Brain pericyte (primary cell): Measurements from ENCODE around the gene SPIB.
"Not testable (repeated sequence)": the region's sequence is repeated elsewhere in the genome, so short reads cannot be mapped to it uniquely, and the experiment has no call there.

Experiments used
- DNase-seq: peaks from one replicate; pipeline ENCODE4 v3.0.0-alpha.2; 2012; ENCODE audit warnings: low read depth, low spot score

The SPIB gene

DNA sequence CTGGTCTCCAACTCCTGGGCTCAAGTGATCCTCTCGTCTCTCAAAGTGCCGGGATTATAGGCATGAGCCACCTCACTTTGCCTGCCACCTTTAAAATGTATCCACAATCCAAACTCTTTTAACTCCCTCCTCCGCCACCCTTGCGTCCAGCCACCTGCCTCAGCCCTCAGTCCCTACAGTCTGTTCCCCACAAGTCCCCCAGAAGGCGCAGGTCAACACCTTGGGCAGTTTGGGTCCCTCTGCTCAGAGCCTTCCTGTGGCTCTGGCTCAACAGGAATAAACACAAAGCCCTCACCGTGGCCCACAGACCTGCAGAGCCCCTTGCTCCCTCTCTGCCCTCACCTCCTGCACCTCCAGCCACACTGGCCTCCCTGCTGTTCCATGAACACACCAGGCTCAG, 50.1 kb downstream of the SPIB start:
- no peak for DNase-seq

DNA sequence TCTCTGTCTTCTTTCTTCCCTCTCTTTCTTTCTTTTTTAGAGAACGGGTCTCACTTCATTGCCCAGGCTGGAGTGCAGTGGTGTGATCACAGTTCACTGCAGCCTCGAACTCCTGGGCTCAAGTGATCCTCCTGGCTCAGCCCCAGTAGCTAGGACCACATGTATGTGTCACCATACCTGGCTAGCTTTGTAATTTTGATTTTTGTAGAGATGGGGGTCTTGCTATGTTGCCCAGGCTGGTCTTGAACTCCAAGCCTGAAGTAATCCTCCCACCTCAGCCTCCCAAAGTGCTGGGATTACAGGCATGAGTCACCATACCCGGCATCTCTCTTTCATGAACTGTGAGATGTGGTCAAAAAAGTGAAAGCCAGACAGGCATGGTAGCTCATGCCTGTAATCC, 54.6 kb downstream of the SPIB start:
- not testable (repeated sequence) for DNase-seq

DNA sequence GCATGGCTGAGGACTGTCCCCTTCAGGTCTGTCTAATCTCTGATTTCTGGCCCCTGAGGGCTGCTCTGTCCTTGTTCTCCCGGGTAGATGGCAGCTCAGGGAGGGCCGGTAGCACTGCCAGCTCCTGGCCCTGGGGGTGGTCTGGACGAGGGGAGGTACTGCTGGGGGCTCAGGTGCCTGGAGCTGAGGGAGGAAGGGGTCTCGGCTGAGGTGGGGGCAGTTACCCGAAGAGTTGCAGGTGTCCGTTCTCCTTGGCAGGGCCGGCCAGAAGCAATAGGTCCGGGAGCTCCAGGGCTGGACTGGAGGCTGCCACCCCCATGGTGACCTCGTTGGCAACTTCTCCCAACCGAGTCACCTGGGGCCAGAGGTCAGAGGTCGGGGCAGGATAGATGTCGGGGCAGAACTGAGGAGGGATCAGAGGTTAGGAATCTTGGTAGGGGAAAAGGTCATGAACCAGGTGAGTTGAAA, 56.4 kb downstream of the SPIB start:
- DNase-seq: no peak

DNA sequence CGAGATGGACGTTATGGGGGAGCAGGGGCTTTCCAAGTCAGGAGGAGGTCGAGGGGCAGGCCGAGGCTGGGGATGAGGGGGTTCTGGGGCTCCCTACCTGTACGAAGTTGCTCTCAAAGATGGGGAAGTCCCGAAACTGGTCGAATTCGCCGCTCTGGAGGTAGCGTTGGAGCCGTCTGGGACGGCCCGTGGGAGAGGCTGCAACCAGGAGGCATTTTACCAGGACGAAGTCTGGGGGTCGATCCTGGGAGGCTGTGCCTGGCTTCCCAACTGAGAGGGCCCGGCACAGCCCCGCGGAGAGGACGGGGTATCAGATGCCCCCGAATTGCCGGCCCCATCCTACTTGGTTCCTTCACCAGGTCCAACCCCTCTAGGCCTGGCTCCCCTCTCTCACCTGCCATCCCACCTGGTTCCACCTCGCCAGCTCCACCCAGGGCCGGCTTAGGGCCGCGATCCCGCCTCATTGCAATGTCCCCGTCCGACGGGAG, 57.0 kb downstream of the SPIB start:
- no peak for DNase-seq

DNA sequence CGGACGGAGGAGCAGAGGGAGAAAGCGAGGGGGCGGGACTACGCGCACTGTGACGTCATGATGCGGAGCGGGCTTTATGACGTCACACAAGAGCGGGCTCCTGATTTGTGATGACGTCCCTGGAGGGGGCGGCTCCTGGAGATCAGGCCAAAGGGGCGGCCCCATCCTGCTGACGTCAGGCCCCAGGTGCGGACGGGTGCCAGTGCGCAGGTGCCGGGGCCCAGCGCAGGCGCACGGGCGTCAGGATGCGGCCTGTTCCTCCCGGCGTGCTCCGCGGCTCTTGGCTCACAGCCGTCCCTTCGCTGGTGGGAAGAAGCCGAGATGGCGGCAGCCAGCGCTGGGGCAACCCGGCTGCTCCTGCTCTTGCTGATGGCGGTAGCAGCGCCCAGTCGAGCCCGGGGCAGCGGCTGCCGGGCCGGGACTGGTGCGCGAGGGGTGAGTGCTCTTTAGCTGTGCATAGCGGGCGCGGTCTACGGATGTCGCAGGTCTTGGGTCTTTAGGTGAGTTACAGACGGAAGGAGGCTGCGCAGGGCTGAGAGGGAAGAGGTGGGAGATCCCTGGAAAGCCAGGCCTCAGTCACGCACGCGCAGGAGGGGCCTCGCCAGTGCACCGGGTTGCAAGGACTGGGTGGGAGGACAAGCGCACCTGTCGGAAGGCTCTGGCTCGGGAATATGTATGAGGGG, 57.6 kb downstream of the SPIB start, which contains the start of the genes EMC10 and GARIN5A:
Gene EMC10, plus strand, starts transcription at position 284 of the 683 bp plus-strand sequence. Its CDS starts 38 bp downstream, at position 322.
Gene GARIN5A, minus strand, starts transcription at position 625 of the 683 bp plus-strand sequence. Its CDS starts 460 bp downstream, at position 165.
- DNase-seq: peak; percentile 86

DNA sequence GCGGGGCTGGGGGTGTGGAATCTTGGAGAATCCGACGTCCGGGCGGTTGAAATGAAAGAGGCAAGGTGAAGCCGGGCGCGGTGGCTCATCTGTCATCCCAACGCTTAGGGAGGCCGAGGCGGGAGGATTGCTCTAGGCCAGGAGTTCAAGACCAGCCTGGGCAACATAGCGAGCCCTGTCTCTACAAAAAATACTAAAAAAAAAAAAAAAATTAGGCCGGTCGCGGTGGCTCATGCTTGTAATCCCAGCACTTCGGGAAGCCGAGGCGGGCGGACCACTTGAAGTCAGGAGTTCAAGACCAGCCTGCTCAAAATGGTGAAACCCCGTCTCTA, 58.1 kb downstream of the SPIB start:
- DNase-seq: no peak

DNA sequence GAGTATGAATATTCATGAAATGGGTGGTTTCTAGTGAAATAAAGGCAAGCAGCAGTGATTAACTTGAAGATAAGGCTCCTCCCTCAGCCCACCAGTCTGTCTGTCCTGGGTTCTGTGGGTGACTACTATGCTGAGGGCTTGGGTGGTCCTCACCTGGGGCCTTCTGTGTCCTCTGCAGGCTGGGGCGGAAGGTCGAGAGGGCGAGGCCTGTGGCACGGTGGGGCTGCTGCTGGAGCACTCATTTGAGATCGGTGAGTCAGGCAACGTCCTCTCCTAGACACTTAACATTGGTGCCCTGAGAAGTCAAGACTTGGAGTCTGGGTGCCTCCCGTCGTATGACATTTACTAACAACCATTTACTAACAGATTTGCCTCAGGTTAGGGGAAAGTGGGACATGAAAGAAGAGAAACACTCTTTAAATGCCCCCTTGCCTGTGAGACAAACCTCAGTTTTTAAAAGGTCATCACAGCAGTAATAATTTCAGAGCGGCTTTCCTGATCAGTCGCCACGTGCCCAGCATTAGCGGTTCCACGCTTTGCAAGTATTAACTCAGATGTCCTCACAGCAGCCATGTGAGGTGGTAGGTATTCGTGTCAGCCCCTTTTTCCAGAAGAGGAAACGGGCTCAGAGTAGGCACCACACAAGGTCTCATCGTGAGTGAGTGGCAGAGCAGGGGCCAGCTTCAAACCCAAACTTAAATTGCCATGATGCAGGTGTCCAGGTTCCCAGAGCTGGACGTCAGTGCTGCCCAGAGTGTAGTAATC, 59.2 kb downstream of the SPIB start:
- DNase-seq: no peak

DNA sequence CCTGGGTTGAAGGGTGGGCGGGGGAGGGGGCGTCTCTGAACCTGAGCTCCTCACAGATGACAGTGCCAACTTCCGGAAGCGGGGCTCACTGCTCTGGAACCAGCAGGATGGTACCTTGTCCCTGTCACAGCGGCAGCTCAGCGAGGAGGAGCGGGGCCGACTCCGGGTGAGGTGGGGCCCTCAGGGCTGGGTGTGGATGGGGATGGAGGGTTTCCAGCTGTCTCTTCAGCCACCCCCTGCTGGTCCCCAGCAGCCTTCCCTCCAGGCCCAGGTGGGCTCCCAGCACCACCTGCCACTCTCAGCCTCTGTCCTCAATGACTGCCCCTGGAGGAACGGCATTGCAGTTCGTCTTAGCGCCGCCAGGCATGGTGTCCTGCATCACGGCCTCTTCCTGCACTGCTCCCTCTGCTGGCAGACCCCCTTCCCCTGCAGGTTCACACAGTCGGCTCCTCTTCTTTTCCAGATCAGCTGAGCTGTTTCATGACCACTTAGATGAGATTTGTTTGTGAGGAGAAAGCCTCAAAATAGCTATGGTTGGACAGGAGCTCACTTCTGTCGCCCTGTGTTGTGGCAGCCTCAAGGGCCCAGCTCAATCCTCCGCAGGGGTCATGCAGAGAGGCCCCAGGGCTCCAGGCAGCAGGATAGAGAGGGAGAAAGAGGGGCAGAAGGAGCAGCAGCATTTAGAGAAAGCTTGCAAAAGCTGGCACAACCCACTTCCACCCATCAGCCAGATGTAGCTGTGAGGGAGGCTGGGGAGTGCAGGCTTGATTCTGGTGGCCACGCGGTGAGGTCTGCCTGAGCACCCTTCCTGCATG, 60.4 kb downstream of the SPIB start:
- DNase-seq: no peak

DNA sequence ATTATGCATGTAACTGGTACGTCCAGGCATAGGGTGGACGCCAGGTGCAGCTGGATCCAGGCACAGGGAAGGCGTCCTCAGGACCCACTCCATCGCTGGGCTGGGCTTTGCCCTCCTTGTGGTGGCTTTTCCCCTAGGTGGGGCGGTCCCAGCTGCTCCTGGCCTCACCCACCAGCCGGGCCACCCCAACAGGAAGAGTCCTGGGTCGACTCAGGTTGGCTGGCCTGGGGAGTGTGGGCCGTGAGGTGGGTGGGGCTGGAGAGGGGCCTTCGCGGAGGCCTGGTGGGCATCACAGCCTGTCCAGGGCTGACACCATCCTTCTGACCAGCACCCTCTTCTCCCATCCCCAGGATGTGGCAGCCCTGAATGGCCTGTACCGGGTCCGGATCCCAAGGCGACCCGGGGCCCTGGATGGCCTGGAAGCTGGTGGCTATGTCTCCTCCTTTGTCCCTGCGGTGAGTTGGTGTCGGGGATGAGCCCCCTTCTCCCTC, 61.1 kb downstream of the SPIB start:
- DNase-seq: no peak

DNA sequence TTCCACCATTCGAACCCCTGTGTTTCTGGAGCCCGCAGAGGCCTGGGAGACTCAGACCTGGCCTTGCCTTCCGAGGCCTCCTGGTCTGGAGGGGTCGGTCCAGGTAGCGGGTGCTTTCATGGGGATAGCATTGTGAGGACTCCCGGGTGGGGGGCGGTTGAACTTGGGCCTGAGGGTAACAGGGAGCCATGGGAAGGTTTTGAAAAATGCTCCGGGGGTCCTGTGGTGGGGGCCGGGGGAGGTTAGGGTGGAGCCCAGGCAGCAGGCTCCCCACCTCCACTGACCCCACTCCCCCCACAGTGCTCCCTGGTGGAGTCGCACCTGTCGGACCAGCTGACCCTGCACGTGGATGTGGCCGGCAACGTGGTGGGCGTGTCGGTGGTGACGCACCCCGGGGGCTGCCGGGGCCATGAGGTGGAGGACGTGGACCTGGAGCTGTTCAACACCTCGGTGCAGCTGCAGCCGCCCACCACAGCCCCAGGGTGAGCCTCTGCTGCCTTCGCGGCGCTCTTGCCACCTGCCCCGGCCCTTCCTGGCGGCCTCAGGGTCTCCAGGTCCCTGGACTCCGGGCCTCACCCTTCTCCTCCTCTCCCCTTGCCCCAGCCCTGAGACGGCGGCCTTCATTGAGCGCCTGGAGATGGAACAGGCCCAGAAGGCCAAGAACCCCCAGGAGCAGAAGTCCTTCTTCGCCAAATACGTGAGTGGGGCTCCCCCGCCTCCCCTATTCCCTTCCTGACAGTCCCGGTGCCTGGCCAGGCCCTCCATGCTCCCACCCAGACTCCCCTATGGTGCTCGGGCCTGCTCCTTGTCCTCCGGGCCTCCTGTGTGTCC, 61.8 kb downstream of the SPIB start:
- DNase-seq: no peak
